NT2/D1 (cell line): ENCODE measurements around the gene SERTAD3.

Experiments
- SUZ12 ChIP-seq: IDR thresholded peaks from 2 replicates; pipeline ENCODE4 v1.6.1; 2011; ENCODE audit not compliant: insufficient read length, insufficient read depth; ENCODE audit errors: extremely low read depth
- YY1 ChIP-seq: IDR thresholded peaks from 2 replicates; pipeline ENCODE4 v1.6.1; 2011; ENCODE audit not compliant: insufficient read length, insufficient read depth
- ZNF274 ChIP-seq: IDR thresholded peaks from 2 replicates; pipeline ENCODE4 v1.6.1; 2011; ENCODE audit warnings: mild to moderate bottlenecking, low read depth, low read length

- TF ChIP-seq YY1 (no peak), SUZ12 (no peak), ZNF274 (no peak)
Observed at GRCh38 chr19:40400559-40400958, 43.6 kb downstream of the SERTAD3 start.
